A549 (cell line): ENCODE results near the gene SEMA6B. TPM values are rescaled to one million over a fixed set of nuclear protein-coding genes. Genes with fewer than 3 reads are reported as not detected.
A peak's percentile ranks its signal among the peaks of the same experiment; 100 is the strongest.

Source experiments
- ATAC-seq, 2 experiments: fragments of 200-7000 bp in 1 of 2; fragments of >200 bp in 1 of 2; cut with Nextera tagmentation in 1 of 2; cut with Tn5 transposase in 1 of 2; 3 replicates each; pipeline versions ENCODE4 v1.8.0 to v1.9.1; 2018 to 2020; ENCODE audit warnings: mild to moderate bottlenecking in 1 of 2, moderate library complexity in 1 of 2
- CTCF ChIA-PET: fragments of 300-600 bp; sonication (Branson Sonifier 250); formaldehyde crosslinking; extraction: SDS; loops from one replicate; lab custom pipeline; 2021; ENCODE audit warnings: antibody characterized with exemption, inconsistent platforms; lab: Yijun Ruan, JAX
- POLR2A ChIA-PET: fragments of 350-600 bp; formaldehyde crosslinking; extraction: SDS; loops from one replicate; lab custom pipeline; 2021; ENCODE audit warnings: antibody characterized with exemption, inconsistent platforms; lab: Yijun Ruan, JAX
- DNase-seq, 2 experiments: peaks; one replicate each; pipeline versions ENCODE4 v3.0.0 to v3.0.0-alpha.2; 2011 to 2016; ENCODE audit warnings: low read depth in 1 of 2, low spot score in 1 of 2
- FAIRE-seq: peaks from 2 replicates; lab custom pipeline; 2011; peaks lifted over from hg19 to GRCh38; lab: Jason Lieb, UNC
- H3K27ac ChIP-seq, 2 experiments: fragments of >200 bp; sonication (Bioruptor Twin); formaldehyde crosslinking; 3 replicates each; pipeline ENCODE4 v1.5.1; 2016 to 2017
- H3K4me1 ChIP-seq: fragments of >200 bp; sonication (Bioruptor Twin); formaldehyde crosslinking; 3 replicates; pipeline ENCODE4 v1.6.1; 2016
- H3K4me2 ChIP-seq: fragments of >200 bp; sonication (Bioruptor Twin); formaldehyde crosslinking; 3 replicates; pipeline ENCODE4 v1.6.1; 2016
- H3K4me3 ChIP-seq: fragments of >200 bp; sonication (Bioruptor Twin); formaldehyde crosslinking; 3 replicates; pipeline ENCODE4 v1.5.1; 2016
- H3K9me3 ChIP-seq: fragments of >200 bp; sonication (Bioruptor Twin); formaldehyde crosslinking; 3 replicates; pipeline ENCODE4 v1.6.1; 2016
- BHLHE40 ChIP-seq: IDR thresholded peaks from 2 replicates; pipeline ENCODE4 v1.6.1; 2012; ENCODE audit warnings: low read depth, low read length, inconsistent platforms
- CHD4 ChIP-seq: fragments of 200-600 bp; sonication (generic); IDR thresholded peaks from 2 replicates; pipeline ENCODE4 v1.6.1; 2016; ENCODE audit warnings: antibody characterized with exemption, mild to moderate bottlenecking, borderline replicate concordance
- EHF ChIP-seq: fragments of 250-450 bp; sonication (Bioruptor Pico); IDR thresholded peaks from 2 replicates; pipeline ENCODE4 v1.5.0; 2020; ENCODE audit warnings: mild to moderate bottlenecking
- EHMT2 ChIP-seq: fragments of 200-600 bp; sonication (generic); IDR thresholded peaks from 2 replicates; pipeline ENCODE4 v1.6.1; 2016; ENCODE audit warnings: antibody characterized with exemption, low read depth, mild to moderate bottlenecking, moderate library complexity
- ESRRA ChIP-seq: fragments of 150-350 bp; IDR thresholded peaks from 2 replicates; pipeline ENCODE4 v1.6.1; 2014; ENCODE audit warnings: mild to moderate bottlenecking, low read length, borderline replicate concordance
- FOXS1 ChIP-seq: fragments of 250-450 bp; sonication (Bioruptor Pico); IDR thresholded peaks from 2 replicates; pipeline ENCODE4 v1.5.0; 2020; ENCODE audit warnings: mild to moderate bottlenecking, moderate library complexity
- HOXA7 ChIP-seq: fragments of 250-450 bp; sonication (Bioruptor Pico); IDR thresholded peaks from 2 replicates; pipeline ENCODE4 v1.5.0; 2020; ENCODE audit warnings: mild to moderate bottlenecking, moderate library complexity
- HOXB5 ChIP-seq: fragments of 250-450 bp; sonication (Bioruptor Pico); IDR thresholded peaks from 2 replicates; pipeline ENCODE4 v1.5.0; 2020; ENCODE audit warnings: mild to moderate bottlenecking, moderate library complexity
- KDM5A ChIP-seq: fragments of 200-600 bp; sonication (generic); IDR thresholded peaks from 2 replicates; pipeline ENCODE4 v1.6.1; 2016; ENCODE audit warnings: antibody characterized with exemption, mild to moderate bottlenecking
- MAFK ChIP-seq: fragments of 450-650 bp; IDR thresholded peaks from 2 replicates; pipeline ENCODE4 v1.6.1; 2014; ENCODE audit not compliant: partially characterized antibody
- PHF8 ChIP-seq: fragments of 200-600 bp; sonication (generic); IDR thresholded peaks from 2 replicates; pipeline ENCODE4 v1.6.1; 2016; ENCODE audit warnings: low read depth, mild to moderate bottlenecking, antibody characterized with exemption, moderate library complexity, borderline replicate concordance
- POLR2AphosphoS2 ChIP-seq: conservative IDR thresholded peaks from 2 replicates; pipeline ENCODE4 v1.6.1; 2012; ENCODE audit warnings: low read length, improper control_type of control experiment, inconsistent platforms
- RAD21 ChIP-seq, 2 experiments: fragments of >200 bp in 1 of 2; sonication (Bioruptor Twin) in 1 of 2; formaldehyde crosslinking in 1 of 2; IDR thresholded peaks in 1 of 2; conservative IDR thresholded peaks in 1 of 2; 2 replicates in 1 of 2; 3 replicates in 1 of 2; pipeline ENCODE4 v1.6.1; 2012 to 2018; ENCODE audit warnings: inconsistent platforms in 1 of 2
- RCOR1 ChIP-seq: fragments of 150-350 bp; IDR thresholded peaks from 2 replicates; pipeline ENCODE4 v1.6.1; 2014; ENCODE audit warnings: antibody characterized with exemption, low read length, low read depth
- RFX5 ChIP-seq: fragments of 450-650 bp; IDR thresholded peaks from 2 replicates; pipeline ENCODE4 v1.7.1; 2014; ENCODE audit warnings: antibody characterized with exemption, mild to moderate bottlenecking, moderate library complexity
- TP53 ChIP-seq: fragments of 250-450 bp; sonication (Bioruptor Pico); IDR thresholded peaks from 2 replicates; pipeline ENCODE4 v1.5.0; 2021; ENCODE audit warnings: mild to moderate bottlenecking, moderate library complexity
- ZNF302 ChIP-seq: fragments of 250-450 bp; sonication (Bioruptor Pico); IDR thresholded peaks from 2 replicates; pipeline ENCODE4 v1.9.0; 2021; ENCODE audit warnings: inconsistent platforms, mild to moderate bottlenecking, moderate library complexity
- WGBS: methylation state at CpG from one replicate; pipeline ENCODE4 v1.1.6; 2017; ENCODE audit errors: missing lambda C conversion rate; 5-methylcytosine and 5-hydroxymethylcytosine counted together
- polyA plus RNA-seq, 4 experiments: library from polyadenylated mRNA; depleted of rRNA in 3 of 4; stranded (reverse); fragments of >200 nt; fragmentation: RNase III in 1 of 4; extraction: RNeasy Plus Mini Kit Qiagen cat#74134 plus additional on column Dnase treatment in 1 of 4; gene quantifications; 2 replicates in 3 of 4; 3 replicates in 1 of 4; pipeline ENCODE4 v1.2.3, GENCODE V29; 2011 to 2017
- TF ChIP-seq, protein P1 (sequence below): fragments of 250-450 bp; sonication (Bioruptor Pico); IDR thresholded peaks from 2 replicates; pipeline ENCODE4 v1.5.0; 2021; ENCODE audit warnings: mild to moderate bottlenecking, moderate library complexity, borderline replicate concordance
- TF ChIP-seq, protein P2 (sequence below): fragments of >200 bp; sonication (Bioruptor Twin); formaldehyde crosslinking; IDR thresholded peaks from 2 replicates; pipeline ENCODE4 v1.6.1; 2016
- TF ChIP-seq, protein P3 (sequence below): fragments of >200 bp; sonication (Bioruptor Twin); formaldehyde crosslinking; IDR thresholded peaks from 3 replicates; pipeline ENCODE4 v1.6.1; 2016
- TF ChIP-seq, protein P4 (sequence below): fragments of 150-350 bp; IDR thresholded peaks from 2 replicates; pipeline ENCODE4 v1.6.1; 2014; ENCODE audit warnings: low read depth, mild to moderate bottlenecking, low read length

SEMA6B gene
- polyA plus RNA-seq, 2 of the 4 experiments (the other 2 are of a cell fraction) = 5.7 to 9.0 TPM

DNA sequence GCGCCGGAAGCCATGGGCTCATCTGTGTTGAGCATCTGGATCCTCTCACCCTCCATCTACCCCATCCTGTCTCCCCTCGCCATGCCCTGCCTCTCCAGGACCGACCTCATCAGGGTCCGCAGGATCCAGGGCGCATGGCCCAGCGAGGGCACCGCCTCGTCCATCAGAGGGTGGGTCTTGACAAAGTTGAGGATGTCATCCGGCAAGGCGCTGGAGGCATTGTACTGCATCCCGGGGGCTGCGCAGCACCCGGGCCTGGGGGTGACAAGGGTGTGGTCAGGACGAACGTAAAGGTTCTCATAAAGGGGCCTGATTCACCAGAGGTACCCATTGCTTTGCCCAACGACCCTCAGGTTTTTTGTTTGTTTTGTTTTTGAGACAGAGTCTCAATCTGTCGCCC lies 9.5 kb downstream of the SEMA6B start:
- TF ChIP-seq ESRRA (no peak), BHLHE40 (no peak), EHF (CRISPR knock-in tag) (no peak), CHD4 (no peak), HOXA7 (no peak)
- TF ChIP-seq, protein P1, sequence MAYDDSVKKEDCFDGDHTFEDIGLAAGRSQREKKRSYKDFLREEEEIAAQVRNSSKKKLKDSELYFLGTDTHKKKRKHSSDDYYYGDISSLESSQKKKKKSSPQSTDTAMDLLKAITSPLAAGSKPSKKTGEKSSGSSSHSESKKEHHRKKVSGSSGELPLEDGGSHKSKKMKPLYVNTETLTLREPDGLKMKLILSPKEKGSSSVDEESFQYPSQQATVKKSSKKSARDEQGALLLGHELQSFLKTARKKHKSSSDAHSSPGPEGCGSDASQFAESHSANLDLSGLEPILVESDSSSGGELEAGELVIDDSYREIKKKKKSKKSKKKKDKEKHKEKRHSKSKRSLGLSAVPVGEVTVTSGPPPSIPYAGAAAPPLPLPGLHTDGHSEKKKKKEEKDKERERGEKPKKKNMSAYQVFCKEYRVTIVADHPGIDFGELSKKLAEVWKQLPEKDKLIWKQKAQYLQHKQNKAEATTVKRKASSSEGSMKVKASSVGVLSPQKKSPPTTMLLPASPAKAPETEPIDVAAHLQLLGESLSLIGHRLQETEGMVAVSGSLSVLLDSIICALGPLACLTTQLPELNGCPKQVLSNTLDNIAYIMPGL = no peak
- TF ChIP-seq, protein P2, sequence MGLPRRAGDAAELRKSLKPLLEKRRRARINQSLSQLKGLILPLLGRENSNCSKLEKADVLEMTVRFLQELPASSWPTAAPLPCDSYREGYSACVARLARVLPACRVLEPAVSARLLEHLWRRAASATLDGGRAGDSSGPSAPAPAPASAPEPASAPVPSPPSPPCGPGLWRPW = no peak
- 81% methylated on average over 16 of the region's 18 CpGs for WGBS
- no peak overlapping the region for H3K27ac ChIP-seq
- H3K4me3 ChIP-seq = no peak overlapping the region
- ATAC-seq (no peak), DNase-seq (no peak), FAIRE-seq (no peak)
- no peaks in the 10 kb centered on the region for H3K9me3 ChIP-seq
- H3K4me1 ChIP-seq = peaks cover 4% of the 10 kb centered on the region; the same call in 1 of the 3 replicates
- CTCF ChIA-PET = interaction anchor here (2.4 to 4.1 kb wide), 2 partner anchors 15 to 86 kb away, joined by 6 to 15 read pairs; partner anchors contain the start of gene PLIN5
- POLR2A ChIA-PET = no interaction called here
- no peak overlapping the region for H3K4me2 ChIP-seq

DNA sequence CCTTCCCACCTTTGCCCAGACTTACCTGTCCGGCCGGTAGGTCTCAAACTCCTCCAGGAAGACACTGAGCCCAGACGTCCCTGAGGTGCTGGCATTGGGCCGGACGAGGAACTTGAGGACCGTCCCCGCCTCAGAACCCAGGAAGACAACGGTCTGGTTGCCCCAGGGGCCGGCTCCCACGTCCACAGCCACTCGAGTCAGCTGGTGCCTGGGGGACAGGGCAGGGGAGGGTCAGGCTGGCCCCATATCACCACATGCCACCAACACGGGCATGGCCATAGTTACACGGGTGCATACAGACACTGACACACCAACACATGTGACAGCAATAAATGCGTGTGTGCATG lies 11.3 kb downstream of the SEMA6B start:
- Histone ChIP-seq H3K4me2 (no peak overlapping the region), H3K4me1 (peaks cover 4% of the 10 kb centered on the region; the same call in 1 of the 3 replicates), H3K9me3 (no peaks in the 10 kb centered on the region), H3K27ac (no peak overlapping the region), H3K4me3 (no peak overlapping the region)
- ChIA-PET CTCF (interaction anchor here (1.2 to 4.1 kb wide), 9 partner anchors 13 to 88 kb away, joined by 3 to 15 read pairs (median 6); partner anchors contain the start of gene PLIN5), POLR2A (no interaction called here)
- 84% methylated on average over 7 of the region's 14 CpGs for WGBS
- DNase-seq (no peak), ATAC-seq (peak in 1 of 2 experiments; percentile 12; a peak in 1 of 6 replicates), FAIRE-seq (no peak)
- no peak for TF ChIP-seq MAFK
- TF ChIP-seq POLR2AphosphoS2 = no peak
- TF ChIP-seq EHMT2 = no peak
- TF ChIP-seq, protein P3, sequence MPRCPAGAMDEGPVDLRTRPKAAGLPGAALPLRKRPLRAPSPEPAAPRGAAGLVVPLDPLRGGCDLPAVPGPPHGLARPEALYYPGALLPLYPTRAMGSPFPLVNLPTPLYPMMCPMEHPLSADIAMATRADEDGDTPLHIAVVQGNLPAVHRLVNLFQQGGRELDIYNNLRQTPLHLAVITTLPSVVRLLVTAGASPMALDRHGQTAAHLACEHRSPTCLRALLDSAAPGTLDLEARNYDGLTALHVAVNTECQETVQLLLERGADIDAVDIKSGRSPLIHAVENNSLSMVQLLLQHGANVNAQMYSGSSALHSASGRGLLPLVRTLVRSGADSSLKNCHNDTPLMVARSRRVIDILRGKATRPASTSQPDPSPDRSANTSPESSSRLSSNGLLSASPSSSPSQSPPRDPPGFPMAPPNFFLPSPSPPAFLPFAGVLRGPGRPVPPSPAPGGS = no peak
- no peak for TF ChIP-seq FOXS1 (CRISPR knock-in tag)
- no peak for TF ChIP-seq RFX5
- TF ChIP-seq, protein P4, sequence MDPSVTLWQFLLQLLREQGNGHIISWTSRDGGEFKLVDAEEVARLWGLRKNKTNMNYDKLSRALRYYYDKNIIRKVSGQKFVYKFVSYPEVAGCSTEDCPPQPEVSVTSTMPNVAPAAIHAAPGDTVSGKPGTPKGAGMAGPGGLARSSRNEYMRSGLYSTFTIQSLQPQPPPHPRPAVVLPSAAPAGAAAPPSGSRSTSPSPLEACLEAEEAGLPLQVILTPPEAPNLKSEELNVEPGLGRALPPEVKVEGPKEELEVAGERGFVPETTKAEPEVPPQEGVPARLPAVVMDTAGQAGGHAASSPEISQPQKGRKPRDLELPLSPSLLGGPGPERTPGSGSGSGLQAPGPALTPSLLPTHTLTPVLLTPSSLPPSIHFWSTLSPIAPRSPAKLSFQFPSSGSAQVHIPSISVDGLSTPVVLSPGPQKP = no peak
- no peak for TF ChIP-seq PHF8
- TF ChIP-seq KDM5A = no peak
- no peak for TF ChIP-seq RAD21 (conservative IDR thresholded peaks at IDR 0.05 in 1 of 2, IDR thresholded peaks at IDR 0.05 in 1 of 2)
- TF ChIP-seq RCOR1 = no peak
- no peak for TF ChIP-seq ZNF302
- TF ChIP-seq HOXB5 (CRISPR knock-in tag) = no peak
- no peak for TF ChIP-seq EHF (CRISPR knock-in tag)
- no peak for TF ChIP-seq TP53 (CRISPR knock-in tag)
